Stimulated activated CD4-positive, alpha-beta T cell treated with anti-CD3 and anti-CD28 coated beads, Interleukin-15, amount 100 ng/mL, for 1 hour (primary cell): ENCODE results near the gene IGF2R.
"Not testable (repeated sequence)": the region's sequence is repeated elsewhere in the genome, so short reads cannot be mapped to it uniquely, and the experiment has no call there.

Source experiments
- DNase-seq, 2 donors: peaks; one replicate each; pipeline ENCODE4 v3.0.0-alpha.2; 2020; ENCODE audit warnings: low read depth in 1 of 2, low spot score in 1 of 2

The IGF2R gene

DNA sequence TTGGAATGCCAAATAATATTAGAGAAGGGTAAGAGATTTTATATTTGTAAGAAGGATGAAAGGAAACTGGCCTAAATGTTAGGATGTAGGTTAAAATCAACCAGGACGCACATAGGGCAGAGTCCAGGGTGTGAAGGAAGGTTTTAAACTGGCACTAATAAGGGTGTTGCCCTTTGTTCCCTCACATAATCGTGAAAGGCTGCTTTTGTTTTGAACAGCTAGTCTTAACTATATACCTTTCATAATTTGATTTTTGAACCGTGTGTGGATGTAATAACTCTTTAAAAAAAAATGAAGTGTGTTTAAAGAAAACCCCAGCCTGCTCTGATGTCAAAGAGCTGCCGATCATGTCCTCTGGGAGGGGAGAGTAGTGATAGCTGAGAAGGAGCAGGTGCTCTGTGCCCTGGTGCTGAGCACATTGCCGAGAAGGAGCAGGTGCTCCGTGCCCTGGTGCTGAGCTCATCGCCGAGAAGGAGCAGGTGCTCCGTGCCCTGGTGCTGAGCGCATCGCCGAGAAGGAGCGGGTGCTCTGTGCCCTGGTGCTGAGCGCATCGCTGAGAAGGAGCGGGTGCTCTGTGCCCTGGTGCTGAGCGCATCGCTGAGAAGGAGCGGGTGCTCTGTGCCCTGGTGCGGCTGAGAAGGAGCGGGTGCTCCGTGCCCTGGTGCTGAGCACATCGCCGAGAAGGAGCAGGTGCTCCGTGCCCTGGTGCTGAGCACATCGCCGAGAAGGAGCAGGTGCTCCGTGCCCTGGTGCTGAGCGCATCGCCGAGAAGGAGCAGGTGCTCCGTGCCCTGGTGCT lies 121.8 kb downstream of the IGF2R start:
- not testable (repeated sequence) for DNase-seq

DNA sequence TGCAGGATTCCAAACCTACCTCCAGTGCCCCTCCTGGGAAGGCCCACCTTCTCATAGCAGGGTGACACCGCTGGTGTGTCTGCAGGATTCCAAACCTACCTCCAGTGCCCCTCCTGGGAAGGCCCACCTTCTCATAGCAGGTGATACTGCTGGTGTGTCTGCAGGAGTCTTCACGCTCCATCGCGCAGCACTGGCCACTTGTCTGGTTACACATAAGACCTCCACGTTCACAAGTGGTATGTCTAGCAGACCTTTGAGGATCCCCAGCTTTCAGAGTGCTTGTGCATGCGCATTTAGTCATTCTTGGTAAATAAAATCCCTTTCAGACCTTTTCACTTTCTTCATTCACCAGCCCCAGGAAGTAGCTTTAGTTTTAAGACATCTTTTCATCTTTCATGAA lies 123.3 kb downstream of the IGF2R start:
- DNase-seq, result not testable (repeated sequence)

DNA sequence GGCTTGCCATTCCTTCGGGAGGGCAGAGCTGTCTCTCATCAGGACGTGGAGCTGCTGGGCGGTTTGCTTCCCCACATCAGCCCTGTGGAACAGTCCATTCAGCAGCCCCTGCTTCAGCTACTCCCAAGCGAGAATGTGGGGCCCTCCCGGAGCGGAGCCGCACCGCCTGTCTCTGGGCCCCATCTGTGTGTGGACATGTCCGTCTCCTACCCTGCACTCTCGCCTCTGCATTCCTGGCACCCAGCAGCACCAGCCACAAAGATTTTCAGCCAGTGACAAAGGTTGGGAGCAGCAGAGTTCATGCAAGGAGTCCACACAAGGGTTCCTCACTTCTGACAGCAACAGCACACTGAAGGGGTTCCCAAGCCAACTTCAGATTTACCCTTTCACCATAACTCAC lies 123.7 kb downstream of the IGF2R start:
- no peak for DNase-seq

DNA sequence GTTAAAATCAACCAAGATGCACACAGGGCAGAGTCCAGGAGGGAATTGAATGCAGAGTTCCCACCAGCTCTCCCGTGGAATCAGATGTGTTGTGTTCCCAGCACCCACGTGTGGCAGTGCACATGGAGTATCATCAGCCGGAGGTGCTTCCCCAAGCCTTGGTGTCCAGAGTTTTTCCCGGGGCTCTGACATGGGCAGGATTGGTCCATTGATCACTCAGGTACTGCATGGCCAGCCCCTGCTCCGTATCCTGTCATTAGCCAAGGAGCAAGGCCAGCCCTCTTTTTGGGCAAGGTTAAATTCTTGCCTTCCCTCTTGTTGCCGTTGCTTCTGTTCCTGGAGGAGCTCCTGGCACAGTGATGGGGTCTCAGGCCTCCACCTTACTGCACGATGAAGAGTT lies 124.2 kb downstream of the IGF2R start:
- DNase-seq, result no peak

DNA sequence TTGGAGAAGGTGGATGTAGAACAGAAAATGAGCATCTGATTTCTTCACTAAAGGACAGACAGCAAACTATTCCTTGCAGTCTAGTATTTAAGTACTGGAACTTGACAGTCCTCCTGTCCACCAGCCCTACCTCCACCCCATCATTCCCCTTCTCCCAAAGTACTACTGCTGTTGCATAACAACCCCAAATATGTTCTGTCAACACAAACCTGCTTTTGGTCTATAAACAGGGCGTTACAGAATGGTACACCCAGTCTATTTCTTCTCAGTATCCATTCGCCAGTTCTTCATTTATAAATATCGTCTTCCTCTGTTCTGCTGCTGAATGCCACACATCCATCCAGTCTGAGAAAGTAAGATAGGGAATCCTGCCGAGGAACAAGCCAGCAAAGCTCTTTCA lies 125.1 kb downstream of the IGF2R start:
- no peak for DNase-seq

DNA sequence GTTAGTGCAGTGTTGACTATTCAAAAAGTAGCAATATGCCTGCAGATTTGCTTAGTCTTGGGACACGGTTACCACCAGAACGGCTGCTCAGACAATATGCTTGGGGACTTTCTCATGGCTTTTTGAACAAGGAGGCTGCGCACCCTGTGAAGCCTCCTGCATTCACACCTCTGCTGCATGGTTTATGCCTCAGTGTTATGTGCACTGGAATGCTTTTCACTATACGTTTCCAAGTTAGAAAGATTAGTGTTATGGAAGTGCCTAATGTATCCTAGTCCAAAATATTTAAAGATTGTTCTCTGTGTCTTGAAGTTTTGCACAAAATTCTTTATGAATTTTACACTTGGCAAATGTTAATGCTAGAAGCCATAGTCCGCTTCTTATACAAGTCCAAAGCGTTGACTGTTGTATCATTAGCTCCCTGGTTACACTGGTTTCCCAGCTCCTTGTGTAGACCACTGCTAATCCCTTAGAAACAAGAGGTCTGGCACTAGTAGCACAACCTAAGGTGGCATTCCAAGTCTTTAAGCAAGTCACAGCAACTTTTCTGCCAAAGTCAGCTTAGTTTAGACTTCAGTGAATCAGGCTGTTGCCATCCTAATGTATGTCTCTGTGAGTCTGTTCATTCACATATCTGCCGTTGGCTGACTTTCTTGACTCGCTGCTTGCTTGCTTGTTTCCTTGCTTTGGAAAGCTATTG lies 126.4 kb downstream of the IGF2R start:
- DNase-seq, result no peak

DNA sequence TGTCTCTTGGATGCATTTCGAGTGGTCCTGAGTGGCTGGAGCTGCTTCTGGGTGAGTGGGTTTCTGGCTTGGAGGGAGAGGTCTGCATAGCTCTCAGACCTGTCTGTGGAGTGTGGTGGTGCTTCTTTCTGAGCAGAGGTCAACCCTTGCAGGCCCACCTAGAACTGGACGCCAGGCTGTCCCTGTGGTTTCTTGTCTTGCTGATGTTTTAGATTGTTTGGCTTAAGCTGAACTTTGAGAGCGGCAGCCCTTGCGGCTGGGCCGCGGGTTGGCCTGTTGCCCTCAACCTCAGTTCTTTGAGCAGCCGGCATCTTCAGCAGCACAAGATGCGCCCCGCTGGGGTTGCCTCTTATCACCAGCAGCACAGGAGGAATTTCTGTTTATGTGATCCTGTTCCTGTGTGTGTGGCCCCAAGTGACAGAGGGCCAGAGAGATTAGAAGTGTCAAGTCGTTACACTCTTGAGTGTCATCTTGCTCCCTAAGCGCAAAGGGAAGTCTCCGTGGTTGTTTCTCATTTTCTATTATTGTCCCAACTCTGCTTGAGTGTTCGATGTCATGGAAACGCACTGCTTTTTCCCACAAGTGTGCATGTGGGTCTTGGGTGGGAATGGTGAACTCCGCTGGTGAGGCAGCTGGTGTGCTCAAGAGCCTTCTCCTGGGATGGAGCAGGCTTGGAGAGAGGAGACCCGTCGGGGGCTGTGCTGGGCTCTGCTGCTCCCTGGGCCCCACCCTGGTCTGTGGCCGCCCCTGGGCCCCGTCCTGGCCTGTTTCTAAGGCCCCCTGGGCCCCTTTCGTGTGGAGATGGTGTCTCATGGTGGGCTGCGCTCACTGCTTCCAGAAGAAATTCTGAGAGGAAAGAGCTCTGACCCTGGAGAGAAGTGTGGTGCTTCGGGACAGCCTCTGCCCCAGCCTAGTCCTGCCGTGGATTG lies 132.7 kb downstream of the IGF2R start:
- no peak for DNase-seq

DNA sequence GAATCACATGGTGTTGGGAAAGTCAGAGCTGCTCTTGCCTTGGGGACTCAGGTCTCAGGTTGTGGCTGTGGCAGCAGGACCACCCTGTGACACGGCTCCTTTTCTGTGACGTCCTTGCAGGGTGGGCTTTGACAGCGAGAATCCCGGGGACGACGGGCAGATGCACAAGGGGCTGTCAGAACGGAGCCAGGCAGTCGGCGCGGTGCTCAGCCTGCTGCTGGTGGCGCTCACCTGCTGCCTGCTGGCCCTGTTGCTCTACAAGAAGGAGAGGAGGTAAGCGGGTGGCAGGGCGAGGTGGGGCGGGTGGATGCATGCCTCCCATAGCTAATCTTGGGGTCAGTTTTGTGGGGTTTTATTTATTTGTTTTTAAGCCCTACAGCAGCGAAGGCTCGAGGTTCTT lies 133.5 kb downstream of the IGF2R start:
- DNase-seq, result no peak

DNA sequence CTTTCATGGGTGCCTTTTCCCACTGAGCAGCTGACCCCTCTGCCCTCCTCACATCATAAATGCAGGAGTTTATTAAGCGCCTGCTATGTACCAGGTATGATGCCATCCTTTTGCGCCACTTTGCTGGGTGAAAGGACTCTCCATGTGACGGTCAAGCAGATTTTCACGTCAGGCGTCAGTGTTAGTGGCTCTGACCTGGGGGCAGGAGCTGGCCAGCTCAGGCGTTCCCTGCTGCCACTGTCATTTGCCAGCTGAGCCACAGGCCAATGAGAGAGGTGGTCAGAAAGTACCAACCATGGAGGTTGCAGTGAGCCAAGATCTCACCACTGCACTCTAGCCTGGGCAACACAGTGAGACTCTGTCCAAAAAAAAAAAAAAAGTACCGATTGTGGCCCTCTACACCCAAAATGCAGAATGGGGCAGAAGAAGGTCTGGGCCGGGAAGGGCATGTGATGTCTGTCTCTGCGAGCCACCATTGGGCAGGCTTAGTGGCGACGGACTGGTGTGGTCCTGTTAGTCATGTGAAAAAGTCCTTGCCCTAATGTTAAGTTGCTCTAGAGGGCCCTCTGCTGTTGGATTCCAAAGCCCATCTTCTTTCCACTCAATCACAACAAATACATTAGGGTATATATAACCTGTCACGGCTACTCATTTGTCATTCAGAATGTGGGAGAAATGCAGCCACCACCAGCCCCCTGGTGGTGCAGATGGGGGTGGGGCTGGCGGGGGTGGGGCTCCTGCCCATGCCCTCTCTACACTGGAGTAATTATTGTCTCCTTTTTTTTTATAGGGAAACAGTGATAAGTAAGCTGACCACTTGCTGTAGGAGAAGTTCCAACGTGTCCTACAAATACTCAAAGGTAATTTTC lies 134.3 kb downstream of the IGF2R start:
- DNase-seq, result no peak

DNA sequence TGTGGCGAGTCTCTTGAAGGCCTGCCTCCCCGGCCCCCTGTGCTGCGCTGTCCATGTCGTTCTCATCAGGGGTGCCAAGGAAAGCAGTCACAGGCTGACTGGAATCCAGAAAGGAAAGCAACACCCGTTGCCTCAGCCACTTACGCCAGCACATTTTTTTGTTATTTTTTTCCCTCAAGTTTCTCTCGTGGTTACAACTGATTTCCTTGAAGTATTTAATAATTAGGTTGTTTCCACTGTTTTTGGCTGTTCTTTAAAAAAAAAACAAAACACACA lies 134.9 kb downstream of the IGF2R start:
- no peak for DNase-seq

DNA sequence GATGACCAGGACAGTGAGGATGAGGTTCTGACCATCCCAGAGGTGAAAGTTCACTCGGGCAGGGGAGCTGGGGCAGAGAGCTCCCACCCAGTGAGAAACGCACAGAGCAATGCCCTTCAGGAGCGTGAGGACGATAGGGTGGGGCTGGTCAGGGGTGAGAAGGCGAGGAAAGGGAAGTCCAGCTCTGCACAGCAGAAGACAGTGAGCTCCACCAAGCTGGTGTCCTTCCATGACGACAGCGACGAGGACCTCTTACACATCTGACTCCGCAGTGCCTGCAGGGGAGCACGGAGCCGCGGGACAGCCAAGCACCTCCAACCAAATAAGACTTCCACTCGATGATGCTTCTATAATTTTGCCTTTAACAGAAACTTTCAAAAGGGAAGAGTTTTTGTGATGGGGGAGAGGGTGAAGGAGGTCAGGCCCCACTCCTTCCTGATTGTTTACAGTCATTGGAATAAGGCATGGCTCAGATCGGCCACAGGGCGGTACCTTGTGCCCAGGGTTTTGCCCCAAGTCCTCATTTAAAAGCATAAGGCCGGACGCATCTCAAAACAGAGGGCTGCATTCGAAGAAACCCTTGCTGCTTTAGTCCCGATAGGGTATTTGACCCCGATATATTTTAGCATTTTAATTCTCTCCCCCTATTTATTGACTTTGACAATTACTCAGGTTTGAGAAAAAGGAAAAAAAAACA lies 136.1 kb downstream of the IGF2R start:
- no peak for DNase-seq

DNA sequence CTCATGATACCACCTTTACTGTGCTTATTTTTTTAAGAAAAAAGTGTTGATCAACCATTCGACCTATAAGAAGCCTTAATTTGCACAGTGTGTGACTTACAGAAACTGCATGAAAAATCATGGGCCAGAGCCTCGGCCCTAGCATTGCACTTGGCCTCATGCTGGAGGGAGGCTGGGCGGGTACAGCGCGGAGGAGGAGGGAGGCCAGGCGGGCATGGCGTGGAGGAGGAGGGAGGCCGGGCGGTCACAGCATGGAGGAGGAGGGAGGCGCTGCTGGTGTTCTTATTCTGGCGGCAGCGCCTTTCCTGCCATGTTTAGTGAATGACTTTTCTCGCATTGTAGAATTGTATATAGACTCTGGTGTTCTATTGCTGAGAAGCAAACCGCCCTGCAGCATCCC lies 137.1 kb downstream of the IGF2R start:
- no peak for DNase-seq

DNA sequence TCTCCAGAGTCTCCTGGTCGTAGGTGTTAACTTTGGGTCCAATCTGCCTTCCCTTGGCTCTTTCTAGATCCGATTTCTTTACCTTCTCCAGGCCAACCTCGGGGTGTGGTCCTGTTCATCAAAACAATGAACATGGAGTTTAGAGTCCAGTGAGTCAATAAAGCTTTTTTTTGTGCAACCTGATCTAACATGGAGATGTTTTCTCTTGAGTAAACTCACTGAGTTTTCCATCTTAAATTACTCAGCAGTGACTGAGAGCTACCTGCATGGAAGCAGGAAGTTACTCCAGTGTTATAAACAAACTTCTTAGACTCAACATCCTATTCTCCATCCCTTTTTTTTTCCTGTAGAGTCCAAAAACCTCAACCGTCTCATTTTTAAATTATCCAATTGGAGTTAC lies 137.8 kb downstream of the IGF2R start:
- DNase-seq, result no peak

DNA sequence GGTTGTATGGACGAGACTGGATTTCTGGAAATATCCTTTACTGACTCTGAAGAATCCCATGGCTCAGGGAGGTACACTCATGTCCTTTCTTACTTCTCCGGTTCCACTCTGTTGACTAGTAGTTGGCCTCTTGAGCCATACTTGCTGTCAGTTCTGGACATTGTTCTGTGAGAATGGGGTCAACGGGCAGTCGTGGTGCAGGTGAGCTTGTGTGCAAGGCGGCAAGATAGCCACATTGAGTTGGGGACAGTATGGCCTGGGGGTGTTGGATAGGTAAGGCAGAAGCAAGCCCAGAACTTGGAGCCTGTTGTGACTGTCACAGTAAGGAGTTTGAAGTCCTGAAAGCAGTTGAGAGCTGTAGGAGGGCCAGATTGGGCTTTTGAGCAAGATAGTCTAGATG lies 139.2 kb downstream of the IGF2R start:
- DNase-seq, result no peak

DNA sequence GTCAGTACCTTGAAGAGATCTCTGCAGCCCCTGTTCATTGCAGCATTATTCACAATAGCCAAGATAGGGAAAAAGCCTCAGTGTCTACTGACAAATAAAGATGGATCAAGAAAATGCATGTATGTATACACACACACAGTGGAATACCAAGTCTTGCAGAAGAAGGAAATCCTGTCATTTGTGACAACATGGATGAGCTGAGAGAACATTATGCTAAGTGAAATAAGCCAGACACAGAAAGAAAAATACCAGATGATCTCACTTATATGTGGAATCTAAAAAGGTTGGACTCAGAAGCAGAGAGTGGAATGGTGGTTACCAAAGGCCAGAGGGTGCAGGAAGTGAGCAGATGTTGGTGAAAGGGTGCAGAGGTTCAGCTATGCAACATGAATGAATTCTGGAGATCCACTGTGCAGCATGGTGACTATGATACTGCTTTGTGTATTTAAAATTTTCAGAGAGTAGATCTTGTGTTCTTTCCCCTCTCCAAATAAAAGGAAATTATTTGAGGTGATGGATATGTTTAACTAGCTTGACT lies 141.8 kb downstream of the IGF2R start:
- no peak for DNase-seq

DNA sequence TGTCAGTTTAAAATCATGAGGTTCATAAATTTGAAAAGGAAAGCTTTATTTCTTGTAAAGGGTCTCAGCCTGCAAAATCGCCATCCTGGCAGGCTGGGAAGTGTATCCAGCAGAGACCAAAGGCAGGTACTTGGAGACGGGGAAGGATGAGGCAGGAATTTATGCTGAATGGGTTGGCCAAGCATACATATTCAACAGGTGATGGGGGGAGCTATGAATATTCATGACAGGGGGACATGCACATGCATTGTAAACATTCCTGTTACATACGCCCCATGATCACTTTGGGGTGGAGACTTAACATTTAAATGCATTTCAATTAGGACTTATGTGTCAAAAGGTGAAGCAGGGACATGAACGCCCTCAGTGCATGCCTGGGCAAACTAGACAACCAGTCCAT lies 142.9 kb downstream of the IGF2R start:
- DNase-seq, result no peak

DNA sequence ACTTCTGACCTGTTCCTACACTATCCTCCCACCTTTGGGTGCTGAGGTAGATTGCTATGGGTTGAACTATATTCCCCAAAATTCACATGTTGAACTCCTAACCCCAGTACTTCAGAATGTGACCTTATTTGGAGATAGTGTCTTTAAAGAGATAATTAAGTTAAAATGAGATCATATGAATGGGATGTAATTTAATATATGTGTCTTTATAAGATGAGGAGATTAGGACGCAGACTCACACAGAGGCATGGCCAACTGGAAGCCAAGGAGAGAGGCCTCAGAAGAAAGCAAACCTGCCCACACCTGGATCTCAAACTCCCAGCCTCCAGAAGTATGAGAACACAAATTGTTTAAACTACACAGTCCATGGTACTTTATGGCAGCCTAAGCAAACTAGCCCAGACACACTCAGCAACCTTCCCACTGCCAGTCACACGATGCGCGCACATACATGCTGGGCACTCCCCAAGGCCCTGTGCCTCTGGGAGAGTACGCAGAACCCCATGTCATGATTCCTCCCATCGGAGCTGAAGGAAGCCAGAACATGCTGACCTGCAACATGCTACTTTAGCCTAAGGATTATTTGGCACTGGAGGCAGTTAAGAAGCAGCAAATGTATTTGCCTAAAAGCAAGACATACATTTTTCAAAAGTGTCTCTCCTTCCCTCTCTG lies 143.9 kb downstream of the IGF2R start:
- no peak for DNase-seq

DNA sequence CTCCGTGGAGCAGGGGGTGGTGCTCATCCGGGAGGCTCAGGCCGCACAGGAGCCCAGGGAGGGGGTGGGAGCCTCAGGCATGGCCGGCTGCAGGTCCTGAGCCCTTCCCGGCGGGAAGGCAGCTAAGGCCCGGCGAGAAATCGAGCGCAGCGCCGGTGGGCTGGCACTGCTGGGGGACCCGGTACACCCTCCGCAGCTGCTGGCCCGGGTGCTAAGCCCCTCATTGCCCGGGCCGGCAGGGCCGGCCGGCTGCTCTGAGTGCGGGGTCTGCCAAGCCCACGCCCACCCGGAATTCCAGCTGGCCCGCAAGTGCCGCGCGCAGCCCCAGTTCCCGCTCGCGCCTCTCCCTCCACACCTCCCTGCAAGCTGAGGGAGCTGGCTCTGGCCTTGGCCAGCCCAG lies 145.7 kb downstream of the IGF2R start:
- DNase-seq, result not testable (repeated sequence)

DNA sequence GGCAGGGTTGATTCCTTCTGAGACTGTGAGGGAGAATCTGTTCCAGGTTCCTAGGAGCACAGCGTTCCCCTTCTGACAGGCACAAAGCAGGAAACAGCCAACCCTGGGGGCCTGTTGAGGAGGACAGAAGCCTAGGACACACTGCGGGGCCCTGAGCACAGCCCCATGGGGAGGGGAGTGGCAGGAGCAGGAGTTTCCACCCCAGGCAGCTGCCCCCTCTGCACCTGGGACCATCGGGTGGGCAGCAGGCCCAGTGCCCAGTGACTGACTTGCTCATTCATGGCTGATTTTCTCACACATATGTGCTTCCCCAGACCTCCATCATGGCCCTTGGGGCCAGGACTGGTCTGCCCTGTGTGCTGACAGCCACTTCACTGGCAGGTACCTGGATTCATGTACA lies 146.5 kb downstream of the IGF2R start:
- no peak for DNase-seq

DNA sequence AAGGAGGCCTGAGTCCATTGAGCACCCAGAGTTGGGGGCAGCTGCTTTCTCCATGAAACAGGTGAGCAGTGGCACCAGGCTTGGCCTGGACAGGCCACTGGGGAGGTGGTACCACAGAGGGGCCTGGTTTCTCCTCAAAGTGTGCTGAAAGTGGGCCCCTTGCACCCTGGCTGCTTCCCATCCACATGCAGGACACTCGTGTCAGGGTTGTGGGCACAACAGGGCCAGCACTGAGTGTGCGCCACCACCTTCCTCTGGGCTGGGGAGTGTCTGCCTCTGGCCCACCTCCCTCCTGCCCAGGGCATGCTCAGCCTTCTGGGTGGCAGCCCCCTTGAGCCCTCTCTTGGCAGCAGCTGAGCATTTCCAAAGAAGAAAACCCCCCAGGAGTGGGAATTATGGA lies 147.5 kb downstream of the IGF2R start:
- DNase-seq, result no peak
